GM10266 (cell line): ENCODE results near the gene SLC6A11.

Experiments used
- DNase-seq: peaks from one replicate; pipeline ENCODE4 v3.0.0; 2012; ENCODE audit errors: extremely low spot score
- TF ChIP-seq, protein P1 (sequence below): IDR thresholded peaks from 2 replicates; pipeline ENCODE4 v1.5.1; 2012; ENCODE audit warnings: mild to moderate bottlenecking, low read depth; ENCODE audit not compliant: control insufficient read depth, insufficient read depth; ENCODE audit errors: missing control alignments

The SLC6A11 gene

DNA sequence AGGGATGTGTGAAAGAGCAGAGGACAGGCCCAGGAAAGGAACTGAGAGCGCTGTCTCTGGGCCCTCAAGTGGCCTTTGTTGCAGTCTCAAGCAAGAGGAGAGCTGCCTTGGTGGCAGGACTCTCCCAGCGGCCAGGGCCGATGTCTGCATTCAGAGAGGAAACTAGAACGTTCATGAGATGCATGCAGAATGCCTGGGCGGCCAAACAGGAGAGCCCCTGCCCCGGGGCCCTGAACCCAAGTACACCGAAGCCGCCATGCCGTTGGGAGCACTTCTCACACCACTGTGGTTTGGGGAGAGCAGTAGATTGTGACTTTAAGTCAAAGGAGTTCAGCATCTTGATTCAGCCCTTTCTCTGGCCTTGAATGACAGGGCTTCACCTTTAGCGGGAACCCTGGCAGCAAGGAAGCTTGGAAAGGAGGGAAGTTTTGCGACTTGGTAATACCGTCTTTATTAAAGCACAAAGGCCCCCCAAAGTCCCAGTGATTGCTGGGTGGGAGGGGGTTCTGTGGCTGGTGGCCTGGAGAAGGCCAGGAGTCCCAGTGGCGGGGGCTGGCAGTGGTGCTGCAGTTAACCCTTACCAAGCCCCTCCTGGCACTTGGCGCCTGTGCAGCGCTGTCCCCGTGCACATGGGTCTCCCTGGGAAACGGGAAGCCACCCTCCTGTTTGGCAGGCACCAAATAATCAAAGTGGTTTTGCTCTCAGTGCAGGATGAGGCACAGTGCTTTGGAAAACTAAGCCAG lies 36.2 kb downstream of the SLC6A11 start:
- TF ChIP-seq, protein P1, sequence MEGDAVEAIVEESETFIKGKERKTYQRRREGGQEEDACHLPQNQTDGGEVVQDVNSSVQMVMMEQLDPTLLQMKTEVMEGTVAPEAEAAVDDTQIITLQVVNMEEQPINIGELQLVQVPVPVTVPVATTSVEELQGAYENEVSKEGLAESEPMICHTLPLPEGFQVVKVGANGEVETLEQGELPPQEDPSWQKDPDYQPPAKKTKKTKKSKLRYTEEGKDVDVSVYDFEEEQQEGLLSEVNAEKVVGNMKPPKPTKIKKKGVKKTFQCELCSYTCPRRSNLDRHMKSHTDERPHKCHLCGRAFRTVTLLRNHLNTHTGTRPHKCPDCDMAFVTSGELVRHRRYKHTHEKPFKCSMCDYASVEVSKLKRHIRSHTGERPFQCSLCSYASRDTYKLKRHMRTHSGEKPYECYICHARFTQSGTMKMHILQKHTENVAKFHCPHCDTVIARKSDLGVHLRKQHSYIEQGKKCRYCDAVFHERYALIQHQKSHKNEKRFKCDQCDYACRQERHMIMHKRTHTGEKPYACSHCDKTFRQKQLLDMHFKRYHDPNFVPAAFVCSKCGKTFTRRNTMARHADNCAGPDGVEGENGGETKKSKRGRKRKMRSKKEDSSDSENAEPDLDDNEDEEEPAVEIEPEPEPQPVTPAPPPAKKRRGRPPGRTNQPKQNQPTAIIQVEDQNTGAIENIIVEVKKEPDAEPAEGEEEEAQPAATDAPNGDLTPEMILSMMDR, result no peak
- DNase-seq, result no peak

DNA sequence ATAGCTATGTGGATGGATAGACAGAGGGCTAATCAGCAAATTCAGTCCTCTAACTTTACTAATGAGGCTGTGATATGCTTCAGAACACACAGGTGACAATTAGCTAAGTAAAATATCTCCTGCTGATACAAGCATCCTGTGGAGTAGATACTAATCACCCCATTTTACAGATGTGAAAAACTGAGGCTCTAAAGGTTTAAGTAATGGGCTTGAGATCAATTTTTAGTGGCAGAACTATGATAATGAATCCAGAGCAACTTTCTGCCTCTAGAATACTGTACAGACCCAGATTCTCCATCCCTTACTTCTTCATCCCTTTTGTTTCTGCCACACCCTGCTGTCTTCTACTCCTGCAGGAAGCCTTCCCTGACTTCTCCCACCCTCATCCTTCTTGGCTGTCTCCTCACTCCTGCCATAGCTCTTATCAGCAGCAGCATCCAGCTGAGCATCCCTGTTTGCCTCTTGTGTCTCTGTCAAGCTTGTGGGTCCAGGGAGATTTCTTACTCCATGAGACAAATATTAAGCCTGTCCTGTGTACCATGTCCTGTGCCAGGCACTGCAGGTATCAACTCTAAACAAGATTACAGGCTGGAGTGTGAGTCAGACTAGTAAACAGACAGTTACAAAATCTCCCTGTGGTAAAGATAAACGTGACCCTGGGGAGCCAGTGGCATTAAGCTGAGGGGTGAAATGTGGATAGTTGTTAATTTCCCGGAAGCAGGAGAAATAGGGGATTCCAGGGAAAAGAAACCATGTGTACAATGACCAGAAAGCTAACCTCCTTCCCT lies 39.2 kb downstream of the SLC6A11 start:
- TF ChIP-seq, protein P1, result no peak
- no peak for DNase-seq

DNA sequence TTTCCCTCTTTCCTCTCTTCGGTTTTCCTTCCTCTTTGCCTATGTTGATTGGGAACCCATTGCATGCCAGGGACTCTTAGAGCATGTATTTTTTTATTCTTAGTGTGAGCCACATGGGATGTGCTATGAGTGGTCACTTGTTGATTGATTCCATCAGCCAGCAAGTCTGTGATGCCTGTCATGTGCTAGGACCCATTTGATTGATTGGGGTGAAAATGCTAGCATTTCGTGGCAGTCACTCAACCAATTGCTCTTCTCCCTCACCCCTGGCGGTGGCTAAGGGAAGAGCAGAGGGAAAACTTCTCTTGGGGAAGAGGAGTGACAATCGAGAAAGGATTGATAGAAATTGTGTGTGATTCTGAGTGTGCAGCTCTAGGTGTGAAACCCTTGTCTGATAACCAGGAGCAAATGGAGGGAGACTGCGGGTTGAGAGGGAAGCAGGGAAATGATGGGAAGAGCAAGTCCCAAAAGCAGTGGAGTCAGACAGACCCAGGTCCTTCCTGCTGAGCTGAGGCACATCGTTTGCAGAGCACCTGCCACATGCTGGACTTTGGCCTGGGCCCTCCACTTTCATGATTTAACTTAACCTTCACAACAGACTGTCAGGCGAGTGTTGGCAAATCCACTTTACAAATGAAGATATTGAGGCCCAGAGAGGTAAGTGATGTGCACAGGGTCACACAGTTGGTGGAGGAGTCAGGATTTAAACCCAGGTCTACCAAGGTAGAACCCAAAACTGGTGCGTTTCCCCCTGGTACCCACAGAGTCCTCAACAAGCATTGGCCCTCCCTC lies 40.0 kb downstream of the SLC6A11 start:
- DNase-seq, result no peak

GRCh38 chr3:10857235-10857634 lies 41.2 kb downstream of the SLC6A11 start:
- no peak for DNase-seq
- TF ChIP-seq, protein P1, result no peak

More for the DNA sequence above, 40.0 kb downstream of the SLC6A11 start:
- TF ChIP-seq, protein P1, result no peak

GRCh38 chr3:10858091-10858490 lies 42.1 kb downstream of the SLC6A11 start:
- no peak for DNase-seq
- TF ChIP-seq, protein P1, result no peak

DNA sequence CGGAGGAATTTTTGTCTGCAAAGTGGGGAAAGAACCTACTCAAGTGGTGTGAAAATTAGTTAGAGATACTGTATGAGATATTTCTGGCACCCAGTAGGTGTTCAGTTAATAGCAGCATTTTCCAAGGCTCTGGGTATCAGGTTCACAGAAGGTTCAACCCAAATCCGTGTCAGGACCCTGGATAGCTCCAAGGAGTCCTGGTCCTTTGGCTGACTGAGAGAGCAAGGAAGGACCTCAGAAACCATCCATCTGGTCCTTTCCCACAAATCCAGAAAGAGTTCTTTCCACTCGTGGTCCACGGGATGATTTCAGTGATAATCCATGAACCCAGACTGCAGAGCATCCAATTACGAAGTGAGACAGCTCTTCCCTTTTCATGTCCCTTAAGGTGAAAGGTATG lies 51.4 kb downstream of the SLC6A11 start:
- no peak for DNase-seq
- TF ChIP-seq, protein P1, result no peak
